ENCODE data around the gene EDNRA.

- TF ChIP-seq CTCF (conservative IDR thresholded peaks at IDR 0.05; ENCODE audit: low read length) (no peak), EZH2phosphoT487 (IDR thresholded peaks at IDR 0.05; ENCODE audit: borderline replicate concordance) (no peak)
Observed at GRCh38 chr4:147492306-147492705, 11.4 kb downstream of the EDNRA start.

All from Loucy (cell line).